GM19240 (cell line): ENCODE data around the gene FBXO2.
"Not testable (repeated sequence)": the region's sequence is repeated elsewhere in the genome, so short reads cannot be mapped to it uniquely, and the experiment has no call there.

Source experiments
- DNase-seq: peaks from one replicate; pipeline ENCODE4 v3.0.0; 2011; ENCODE audit warnings: low spot score; ENCODE audit not compliant: insufficient read length

The FBXO2 gene

GRCh38 chr1:11629184-11630016, 24.8 kb downstream of the FBXO2 start:
- DNase-seq = no peak

GRCh38 chr1:11628767-11629166, 25.5 kb downstream of the FBXO2 start:
- DNase-seq = no peak

DNA sequence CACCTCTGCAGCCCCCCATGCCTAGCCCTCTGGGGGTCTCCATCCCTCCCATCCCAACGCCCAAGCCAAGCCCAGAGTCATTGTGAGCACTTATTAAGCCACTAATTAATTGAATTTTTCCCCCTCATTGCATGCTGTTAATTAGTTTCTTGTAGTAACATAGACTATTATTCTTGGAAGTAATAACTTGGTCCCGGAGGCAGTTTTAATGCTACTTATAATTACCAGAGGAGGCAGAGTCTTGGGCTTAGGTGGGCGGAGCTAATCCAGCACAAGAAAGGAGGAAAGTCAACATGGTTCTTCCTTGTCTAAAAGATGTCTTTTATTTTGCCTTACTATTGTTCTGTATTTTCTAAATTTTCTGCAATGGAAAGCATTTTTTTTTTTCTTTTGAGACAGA, 27.7 kb downstream of the FBXO2 start:
- no peak for DNase-seq

DNA sequence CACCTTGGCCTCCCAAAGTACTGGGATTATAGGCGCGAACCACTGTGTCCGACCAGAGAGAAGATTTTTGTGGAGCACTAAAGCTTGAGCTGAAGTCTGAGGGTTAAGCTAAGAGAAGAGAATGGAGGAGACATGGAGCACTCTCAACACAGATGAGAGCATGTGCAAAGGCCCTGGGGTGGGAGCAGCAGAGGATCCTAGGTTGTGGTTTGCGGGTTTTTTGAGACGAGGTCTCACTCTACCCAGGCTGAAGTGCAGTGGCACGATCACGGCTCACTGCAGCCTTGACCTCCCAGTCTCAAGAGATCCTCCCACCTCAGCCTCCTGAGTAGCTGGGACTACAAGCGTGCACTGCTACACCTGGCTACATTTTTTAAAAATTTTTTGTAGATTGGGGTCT, 30.5 kb downstream of the FBXO2 start:
- no peak for DNase-seq

- no peak for DNase-seq
Measured at GRCh38 chr1:11622398-11622797, 31.8 kb downstream of the FBXO2 start.

DNA sequence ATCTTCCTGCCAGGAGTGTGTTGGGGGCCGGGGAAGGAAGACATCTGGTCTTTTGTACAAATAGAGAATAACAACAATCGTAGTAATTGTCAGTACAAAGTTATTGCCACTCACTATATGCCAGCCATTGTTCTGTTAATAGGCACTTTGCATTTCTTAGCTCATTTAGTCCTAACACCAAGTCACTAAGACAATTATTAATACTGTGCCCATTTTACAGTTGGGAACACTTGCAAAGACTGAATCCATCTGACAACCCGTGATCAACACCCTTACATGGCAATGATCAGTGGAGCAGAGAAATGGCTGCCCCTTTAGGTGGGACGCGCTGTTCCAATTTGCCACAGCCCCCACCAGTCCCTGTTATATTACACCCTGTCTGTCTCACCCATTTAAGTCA, 33.3 kb downstream of the FBXO2 start:
- no peak for DNase-seq

DNA sequence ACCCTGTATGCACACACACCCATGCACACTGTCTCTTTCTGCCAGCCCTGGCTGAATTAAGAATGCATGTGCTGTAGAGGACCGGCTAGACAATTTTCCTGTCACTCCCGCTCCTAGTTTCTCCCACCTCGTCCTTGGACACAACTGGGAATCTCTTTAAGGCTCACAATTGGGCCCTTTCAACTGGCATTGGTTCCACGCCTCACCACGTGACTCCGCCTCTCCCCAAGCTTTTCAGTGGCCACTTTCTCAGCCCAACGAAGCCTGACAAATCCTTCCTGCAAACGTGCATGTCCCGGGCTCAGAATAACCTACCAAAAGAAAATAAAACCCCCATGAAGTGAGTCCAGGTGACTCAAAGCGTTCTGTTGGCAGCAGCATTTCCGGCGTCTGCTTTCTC, 33.8 kb downstream of the FBXO2 start:
- DNase-seq = no peak

GRCh38 chr1:11617741-11618140, 36.5 kb downstream of the FBXO2 start:
- no peak for DNase-seq

DNA sequence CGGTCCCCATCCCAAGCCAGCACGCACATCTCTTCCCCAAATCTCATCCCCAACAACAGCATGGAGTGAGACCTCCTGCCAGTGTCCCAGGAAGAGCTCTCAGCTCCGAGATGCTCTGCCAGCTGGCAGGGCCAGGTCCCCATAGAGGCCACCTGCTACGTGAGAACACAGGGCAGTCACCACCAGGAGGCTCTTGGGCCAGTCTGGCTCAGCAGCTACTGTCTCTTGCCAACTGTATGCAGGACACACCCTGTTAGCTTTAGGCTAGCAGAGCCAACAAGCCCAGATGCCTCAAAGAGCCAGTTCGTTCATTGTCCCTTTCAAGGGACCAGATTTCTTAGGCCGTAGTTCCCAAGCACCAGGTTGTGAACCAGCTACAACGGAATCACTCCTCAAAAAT, 36.9 kb downstream of the FBXO2 start:
- no peak for DNase-seq

GRCh38 chr1:11616766-11617165, 37.5 kb downstream of the FBXO2 start:
- DNase-seq = no peak

DNA sequence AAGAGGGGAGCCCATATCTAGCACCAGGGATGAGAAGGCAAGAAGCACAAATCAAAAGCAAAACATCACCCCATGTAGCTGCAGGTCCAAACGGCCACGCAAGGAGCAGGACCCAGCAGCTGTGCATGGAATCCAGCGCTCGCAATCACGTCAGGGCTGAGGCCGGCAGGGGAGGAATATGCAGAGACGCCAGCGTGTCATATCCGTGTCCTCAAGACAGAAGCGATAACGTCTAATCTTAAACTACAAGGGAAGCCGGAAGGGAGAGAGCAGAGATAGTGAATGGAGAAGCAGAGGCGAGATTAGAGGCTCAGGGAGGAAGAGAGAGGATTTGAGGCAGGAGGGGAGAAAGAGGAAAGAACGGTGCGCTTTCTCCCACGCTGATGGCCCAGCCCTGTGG, 39.1 kb downstream of the FBXO2 start:
- no peak for DNase-seq

DNA sequence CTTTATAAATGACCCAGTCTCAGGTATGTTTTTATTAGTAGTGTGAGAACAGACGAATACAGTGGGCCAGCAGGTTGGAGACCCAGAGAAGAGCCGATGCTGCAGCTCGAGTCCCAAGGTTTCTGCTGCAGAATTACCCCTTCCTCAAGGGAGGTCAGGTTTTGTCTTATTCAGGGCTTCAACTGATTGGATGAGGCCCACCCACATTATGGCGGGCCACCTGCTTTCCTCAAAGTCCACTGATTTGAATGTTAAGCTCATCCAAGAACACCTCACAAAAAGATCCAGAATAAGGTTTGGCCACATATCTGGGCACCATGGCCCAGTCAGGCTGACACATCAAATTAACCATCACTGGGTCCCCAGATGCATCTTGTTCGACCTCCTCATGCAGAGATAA, 40.9 kb downstream of the FBXO2 start:
- DNase-seq = no peak

GRCh38 chr1:11611638-11612327, 42.4 kb downstream of the FBXO2 start:
- no peak for DNase-seq

GRCh38 chr1:11610629-11611180, 43.5 kb downstream of the FBXO2 start:
- DNase-seq = no peak

DNA sequence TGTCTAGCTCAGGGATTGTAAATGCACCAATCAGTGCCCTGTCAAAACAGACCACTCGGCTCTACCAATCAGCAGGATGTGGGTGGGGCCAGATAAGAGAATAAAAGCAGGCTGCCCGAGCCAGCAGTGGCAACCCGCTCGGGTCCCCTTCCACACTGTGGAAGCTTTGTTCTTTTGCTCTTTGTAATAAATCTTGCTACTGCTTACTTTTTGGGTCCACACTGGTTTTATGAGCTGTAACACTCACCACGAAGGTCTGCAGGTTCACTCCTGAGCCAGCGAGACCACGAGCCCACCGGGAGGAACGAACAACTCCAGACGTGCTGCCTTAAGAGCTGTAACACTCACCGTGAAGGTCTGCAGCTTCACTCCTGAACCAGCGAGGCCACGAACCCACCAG, 44.9 kb downstream of the FBXO2 start:
- not testable (repeated sequence) for DNase-seq

- DNase-seq = not testable (repeated sequence)
Measured at GRCh38 chr1:11608596-11609130, 45.6 kb downstream of the FBXO2 start.

GRCh38 chr1:11606775-11607174, 47.5 kb downstream of the FBXO2 start:
- no peak for DNase-seq

DNA sequence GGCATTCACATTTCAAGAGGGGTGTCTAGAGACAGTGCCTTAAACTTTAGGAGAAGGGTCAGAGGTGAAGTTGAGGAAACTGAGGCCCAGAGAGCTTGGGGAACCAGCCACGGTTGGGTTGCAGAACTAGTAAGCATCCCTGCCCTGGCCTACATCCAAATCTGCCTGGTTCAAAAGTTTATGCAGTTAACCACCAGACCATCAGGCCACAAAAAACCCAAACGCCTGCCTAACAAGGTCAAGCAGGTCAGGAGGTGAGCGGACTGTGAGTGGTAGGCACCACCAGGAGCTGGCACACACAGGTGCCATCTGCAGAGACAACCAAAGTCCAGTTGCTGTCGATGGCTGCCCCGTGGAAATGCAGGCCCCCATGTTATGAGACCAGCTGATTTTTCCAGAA, 51.2 kb downstream of the FBXO2 start:
- no peak for DNase-seq

- no peak for DNase-seq
Measured at GRCh38 chr1:11602424-11602823, 51.8 kb downstream of the FBXO2 start.

GRCh38 chr1:11600836-11601235, 53.4 kb downstream of the FBXO2 start:
- DNase-seq = no peak

- DNase-seq = no peak
Measured at GRCh38 chr1:11599891-11600576, 54.2 kb downstream of the FBXO2 start.

DNA sequence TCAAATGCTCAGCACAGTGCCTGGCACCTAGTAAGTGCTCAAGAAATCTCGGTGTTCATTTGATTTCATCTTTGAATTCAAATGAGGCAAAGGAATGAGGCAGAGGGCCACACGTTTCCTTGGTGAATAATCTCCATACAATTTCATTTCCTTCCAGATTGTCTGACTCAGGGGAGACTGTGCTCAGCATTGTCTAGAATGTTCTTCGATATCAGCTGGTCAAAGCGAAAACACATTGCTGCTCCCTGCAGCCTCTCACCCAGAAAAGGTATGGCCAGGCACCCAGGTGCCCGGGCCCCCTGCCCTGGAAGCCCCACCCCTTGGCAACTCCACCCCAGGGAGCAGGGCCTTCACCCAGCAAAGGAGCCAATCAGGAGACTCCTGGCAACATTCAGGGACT, 55.8 kb downstream of the FBXO2 start:
- no peak for DNase-seq
